GM12872 (cell line): Measurements from ENCODE around the gene BRAT1.
A peak's percentile ranks its signal among the peaks of the same experiment; 100 is the strongest.

ENCODE experiments used
- TF ChIP-seq, protein P1 (sequence below): IDR thresholded peaks from 3 replicates; pipeline ENCODE4 v1.5.1; 2011; ENCODE audit warnings: low read depth, mild to moderate bottlenecking, low read length, moderate library complexity; ENCODE audit not compliant: insufficient read depth

Gene BRAT1

DNA sequence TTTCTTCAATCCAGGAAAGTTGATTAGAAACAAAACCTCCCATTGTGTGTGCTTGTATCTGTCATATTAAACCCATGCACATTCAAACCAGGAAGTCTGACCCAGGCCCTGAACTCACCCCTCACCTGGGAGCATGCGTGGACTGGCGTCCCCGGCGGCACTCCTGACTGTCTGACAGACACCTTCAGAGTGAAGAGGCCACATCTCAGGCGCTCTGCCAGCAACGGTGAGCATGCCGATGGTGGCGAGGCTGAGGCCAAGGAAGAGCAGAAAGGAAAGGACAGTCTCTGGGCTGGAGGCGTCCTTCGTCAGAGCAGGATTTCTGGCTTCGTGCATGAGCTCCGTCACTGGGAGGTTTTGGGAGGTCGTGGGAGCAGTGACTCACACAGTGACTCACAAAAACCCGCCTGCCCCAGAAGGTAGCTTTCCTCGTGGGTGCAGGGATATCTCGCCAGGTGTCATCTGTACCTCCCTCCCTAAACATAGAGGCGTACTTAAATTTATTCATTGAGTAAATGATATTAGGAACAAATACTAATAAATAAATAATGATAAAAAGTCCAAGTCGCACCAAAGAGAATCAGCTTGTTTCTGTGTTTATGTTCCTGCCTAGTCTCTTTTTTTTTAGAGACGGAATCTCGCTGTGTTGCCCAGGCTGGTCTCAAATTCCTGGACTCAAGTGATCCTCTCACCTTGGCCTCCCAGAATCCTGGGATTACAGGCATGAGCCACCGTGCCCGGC lies 16.9 kb upstream of the BRAT1 start:
- TF ChIP-seq, protein P1, sequence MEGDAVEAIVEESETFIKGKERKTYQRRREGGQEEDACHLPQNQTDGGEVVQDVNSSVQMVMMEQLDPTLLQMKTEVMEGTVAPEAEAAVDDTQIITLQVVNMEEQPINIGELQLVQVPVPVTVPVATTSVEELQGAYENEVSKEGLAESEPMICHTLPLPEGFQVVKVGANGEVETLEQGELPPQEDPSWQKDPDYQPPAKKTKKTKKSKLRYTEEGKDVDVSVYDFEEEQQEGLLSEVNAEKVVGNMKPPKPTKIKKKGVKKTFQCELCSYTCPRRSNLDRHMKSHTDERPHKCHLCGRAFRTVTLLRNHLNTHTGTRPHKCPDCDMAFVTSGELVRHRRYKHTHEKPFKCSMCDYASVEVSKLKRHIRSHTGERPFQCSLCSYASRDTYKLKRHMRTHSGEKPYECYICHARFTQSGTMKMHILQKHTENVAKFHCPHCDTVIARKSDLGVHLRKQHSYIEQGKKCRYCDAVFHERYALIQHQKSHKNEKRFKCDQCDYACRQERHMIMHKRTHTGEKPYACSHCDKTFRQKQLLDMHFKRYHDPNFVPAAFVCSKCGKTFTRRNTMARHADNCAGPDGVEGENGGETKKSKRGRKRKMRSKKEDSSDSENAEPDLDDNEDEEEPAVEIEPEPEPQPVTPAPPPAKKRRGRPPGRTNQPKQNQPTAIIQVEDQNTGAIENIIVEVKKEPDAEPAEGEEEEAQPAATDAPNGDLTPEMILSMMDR = no peak

DNA sequence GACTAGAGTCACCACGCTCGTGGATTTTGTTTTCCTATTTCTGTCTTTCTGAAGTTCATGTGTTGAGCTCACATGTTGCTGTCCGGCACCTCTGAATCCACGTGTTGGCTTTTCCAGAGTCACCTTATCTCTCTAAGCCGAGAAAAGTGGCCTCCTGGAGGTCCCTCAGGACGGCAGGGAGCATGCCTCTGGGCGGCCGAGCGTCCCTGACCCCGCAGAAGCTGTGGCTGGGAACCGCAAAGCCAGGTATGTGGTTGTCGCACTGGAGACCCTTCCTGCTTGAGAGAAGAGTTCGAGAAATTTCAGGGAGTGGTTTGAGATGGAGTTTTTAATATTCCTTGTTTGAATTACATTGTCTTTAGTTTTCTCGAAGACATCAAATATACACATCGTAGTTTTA lies 16.1 kb upstream of the BRAT1 start:
- TF ChIP-seq, protein P1 = no peak

DNA sequence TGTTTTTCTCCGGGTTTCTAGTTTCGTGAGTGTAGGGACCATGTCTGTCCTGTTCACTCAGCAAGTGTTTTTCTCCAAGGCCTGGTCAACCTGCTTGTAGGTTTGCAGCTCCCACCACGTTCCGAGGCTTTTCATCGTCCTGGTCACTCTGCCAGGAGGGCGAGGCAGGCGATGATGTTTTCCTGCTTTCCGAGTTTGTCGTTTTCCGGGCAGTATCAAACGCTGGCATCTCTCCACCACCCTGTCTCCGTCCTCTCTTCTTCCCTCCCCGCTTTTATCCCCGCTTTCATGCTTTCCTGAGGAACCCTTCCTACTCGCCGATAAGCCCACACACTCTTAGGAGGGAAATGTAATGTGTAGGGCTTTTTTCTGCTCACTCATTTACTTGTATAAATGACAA lies 14.7 kb upstream of the BRAT1 start:
- TF ChIP-seq, protein P1 = no peak

DNA sequence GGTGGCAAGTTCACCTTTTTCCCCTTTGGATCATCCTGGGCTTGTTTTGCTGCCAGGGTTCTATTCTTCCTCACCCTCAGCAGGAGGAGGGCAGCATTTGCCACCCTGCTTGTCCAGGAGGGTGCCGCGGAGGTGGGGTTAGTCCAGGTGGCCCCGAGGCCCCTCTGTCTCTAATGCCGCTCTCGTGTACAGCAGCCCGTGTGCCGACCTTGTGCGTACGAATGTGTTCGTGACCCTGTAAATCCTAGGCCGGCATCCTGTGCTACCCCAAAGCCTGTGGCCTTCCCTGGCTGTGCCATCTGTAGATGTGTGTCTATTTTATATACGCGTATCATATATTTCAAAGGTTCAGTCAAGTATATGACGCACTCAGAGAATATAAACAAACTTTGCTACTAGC lies 14.1 kb upstream of the BRAT1 start:
- TF ChIP-seq, protein P1 = no peak

DNA sequence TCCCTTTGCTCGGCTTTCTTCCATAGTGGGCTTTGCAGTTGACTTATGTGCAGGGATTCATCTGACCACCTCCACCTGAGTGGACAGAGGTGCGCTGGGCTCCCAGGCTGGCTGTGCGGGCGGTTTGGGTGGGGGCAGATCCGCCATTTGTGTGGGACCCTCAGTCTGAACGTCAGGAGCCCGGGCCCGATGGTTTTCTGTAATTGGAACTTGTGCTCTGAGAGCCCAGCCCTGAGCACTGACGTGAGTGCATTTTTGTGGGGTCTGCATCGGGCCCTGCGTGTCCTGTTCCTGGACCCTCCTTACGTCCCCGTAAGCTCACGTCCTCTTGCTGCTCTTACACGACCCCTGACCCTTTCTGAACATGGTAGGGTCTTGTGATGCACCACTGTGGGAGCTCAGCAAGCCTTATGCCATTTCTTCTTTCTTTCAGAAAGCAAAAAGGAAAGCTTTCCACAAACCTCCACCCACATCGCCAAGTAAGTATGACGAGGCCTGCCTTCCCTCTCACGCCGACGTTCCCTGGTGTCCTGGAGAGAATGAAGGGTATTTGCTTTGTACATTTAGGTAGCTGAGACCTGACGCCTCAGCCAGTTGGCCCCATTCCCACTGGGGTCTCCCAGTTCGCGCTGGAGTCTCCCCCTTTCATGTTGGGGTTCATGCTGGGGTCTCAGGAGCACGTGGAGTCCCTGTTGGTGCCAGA lies 13.3 kb upstream of the BRAT1 start:
- TF ChIP-seq, protein P1 = no peak

DNA sequence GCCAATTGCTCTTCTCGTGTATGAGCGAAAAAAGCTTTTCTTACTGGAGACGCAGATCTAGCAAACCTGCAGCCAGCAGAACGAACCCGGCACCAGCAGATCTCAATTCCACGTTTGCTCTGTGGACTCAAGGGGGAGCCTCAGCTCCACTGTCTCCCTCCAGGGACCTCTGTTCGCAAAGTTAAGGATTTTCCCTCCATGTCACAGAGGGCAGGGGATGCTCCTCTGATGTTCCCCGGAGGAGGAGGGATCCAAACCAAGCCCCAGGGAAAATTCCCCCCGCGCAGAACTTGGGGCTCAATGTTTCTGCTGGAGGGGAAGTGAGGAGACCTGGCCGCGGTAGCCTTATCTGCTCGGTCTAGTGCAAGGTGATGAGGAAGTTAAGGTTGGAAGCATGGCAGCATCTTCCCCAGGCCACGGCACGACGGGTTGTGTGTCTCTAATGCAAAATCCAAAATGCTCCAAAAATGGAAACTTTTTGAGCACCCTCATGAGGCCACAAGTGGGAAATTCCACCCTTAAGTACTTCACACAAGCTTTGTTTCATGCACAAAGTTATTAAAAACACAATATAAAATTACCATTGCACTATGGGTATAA lies 12.5 kb upstream of the BRAT1 start:
- TF ChIP-seq, protein P1 = peak; percentile 50

DNA sequence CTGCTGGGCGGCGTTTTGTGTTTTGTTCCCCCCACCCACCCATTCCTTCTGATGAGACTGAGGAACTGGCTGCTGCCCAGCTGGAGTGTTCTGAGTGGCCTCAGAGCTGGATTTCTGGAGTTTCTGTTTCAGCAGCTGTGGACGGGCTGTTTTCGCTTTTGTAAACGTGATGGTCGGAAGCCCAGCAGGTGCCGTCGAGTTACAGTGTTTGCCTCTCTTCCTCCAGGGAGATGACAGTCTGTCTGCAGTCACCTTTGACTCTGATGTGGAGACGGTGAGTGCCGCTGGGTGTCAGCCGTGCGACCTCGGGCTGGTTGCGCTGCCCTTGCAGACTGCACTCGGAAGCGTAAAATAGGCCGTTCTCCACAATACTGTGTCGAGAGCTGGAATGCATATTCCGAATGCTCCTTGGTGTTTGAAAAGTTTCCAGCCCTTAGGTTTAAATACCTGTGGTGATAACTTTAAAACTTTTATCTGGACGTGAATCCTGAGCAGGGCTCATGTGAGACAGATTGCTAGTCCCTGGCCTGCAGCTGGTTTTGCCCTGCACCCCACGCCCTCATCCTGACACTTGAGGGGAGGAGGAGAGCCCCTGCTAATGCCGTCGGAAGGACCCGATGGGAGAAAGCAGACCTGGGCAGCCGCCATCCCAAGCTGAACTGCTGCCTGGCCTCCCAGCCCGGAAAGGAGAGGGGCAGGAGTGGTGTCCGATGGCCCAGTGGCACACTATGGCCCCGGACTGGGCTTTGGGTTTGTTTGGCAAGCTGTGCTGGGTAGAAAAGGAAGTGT lies 11.8 kb upstream of the BRAT1 start:
- TF ChIP-seq, protein P1 = peak; percentile 57
